ENCODE data around the gene CPT2. TPM values are rescaled to one million over a fixed set of nuclear protein-coding genes. Genes with fewer than 3 reads are reported as not detected.

CPT2 gene
- total RNA-seq, 1 donor from 2014 or later, result 26.3 TPM

GRCh38 chr1:53258216-53258615 is 61.6 kb downstream of the CPT2 start:
- DNase-seq, result no peak
- intact Hi-C loops (cut with DNase I), result no loop called here
- peaks cover 14% of the 10 kb centered on the region for H3K36me3 ChIP-seq
- no peak overlapping the region for H3K27ac ChIP-seq
- no peak for TF ChIP-seq CTCF (IDR thresholded peaks at IDR 0.05)
- H3K4me1 ChIP-seq, result no peaks in the 10 kb centered on the region
- H3K4me3 ChIP-seq, result no peak overlapping the region
- no peaks in the 10 kb centered on the region for H3K27me3 ChIP-seq (ENCODE audit: low read depth)
- H3K9me3 ChIP-seq, result no peaks in the 10 kb centered on the region
- ATAC-seq, result peak in 1 of 2 donors; percentile 24

- intact Hi-C loops (cut with DNase I), result no loop called here
- TF ChIP-seq CTCF (IDR thresholded peaks at IDR 0.05), result no peak
- no peak for DNase-seq
- no peaks in the 10 kb centered on the region for H3K27me3 ChIP-seq (ENCODE audit: low read depth)
- H3K36me3 ChIP-seq, result peaks cover 15% of the 10 kb centered on the region
- no peak for ATAC-seq
- H3K9me3 ChIP-seq, result no peaks in the 10 kb centered on the region
- no peak overlapping the region for H3K27ac ChIP-seq
- H3K4me3 ChIP-seq, result no peak overlapping the region
- H3K4me1 ChIP-seq, result no peaks in the 10 kb centered on the region
Observed at GRCh38 chr1:53259932-53260331, 63.3 kb downstream of the CPT2 start.

GRCh38 chr1:53260631-53261247 is 64.1 kb downstream of the CPT2 start:
- no peak for TF ChIP-seq CTCF (IDR thresholded peaks at IDR 0.05)
- intact Hi-C loops (cut with DNase I), result no loop called here

GRCh38 chr1:53262000-53262399 is 65.4 kb downstream of the CPT2 start:
- H3K27ac ChIP-seq, result no peak overlapping the region
- no peak overlapping the region for H3K4me3 ChIP-seq
- H3K27me3 ChIP-seq (ENCODE audit: low read depth), result no peaks in the 10 kb centered on the region
- ATAC-seq (no peak), DNase-seq (no peak)
- no peaks in the 10 kb centered on the region for H3K9me3 ChIP-seq
- intact Hi-C loops (cut with DNase I), result no loop called here
- H3K36me3 ChIP-seq, result peaks cover 15% of the 10 kb centered on the region
- no peaks in the 10 kb centered on the region for H3K4me1 ChIP-seq
- no peak for TF ChIP-seq CTCF (IDR thresholded peaks at IDR 0.05)

More at GRCh38 chr1:53260631-53261247, 64.1 kb downstream of the CPT2 start:
- peaks cover 15% of the 10 kb centered on the region for H3K36me3 ChIP-seq
- no peaks in the 10 kb centered on the region for H3K27me3 ChIP-seq (ENCODE audit: low read depth)
- DNase-seq (no peak), ATAC-seq (no peak)
- no peaks in the 10 kb centered on the region for H3K9me3 ChIP-seq
- no peak overlapping the region for H3K27ac ChIP-seq
- no peaks in the 10 kb centered on the region for H3K4me1 ChIP-seq
- no peak overlapping the region for H3K4me3 ChIP-seq

Other genes starting within 250 kb of the CPT2 start
- 64.0 TPM for gene PODN, start 134.6 kb upstream of the CPT2 start, total RNA-seq
- gene SLC1A7, start 54.2 kb upstream of the CPT2 start, total RNA-seq, result 0.68 TPM
- 60.2 TPM for gene CZIB, start 23.8 kb downstream of the CPT2 start, total RNA-seq
- gene MAGOH, start 41.7 kb downstream of the CPT2 start, total RNA-seq, result 34.4 TPM
- 9.2 TPM for gene LRP8, start 131.2 kb downstream of the CPT2 start, total RNA-seq